ES-I3 (cell line): ENCODE data around the gene PMVK.

Experiments
- H3K36me3 ChIP-seq: 2 replicates; pipeline ENCODE4 v1.6.1; 2013; ENCODE audit warnings: mild to moderate bottlenecking, low read length, control low read depth, moderate library complexity; ENCODE audit not compliant: insufficient read depth
- H3K4me1 ChIP-seq: 2 replicates; pipeline ENCODE4 v1.6.1; 2013; ENCODE audit warnings: mild to moderate bottlenecking, control low read depth, low read length; ENCODE audit not compliant: insufficient read depth
- H3K9ac ChIP-seq: 2 replicates; pipeline ENCODE4 v1.6.1; 2013; ENCODE audit warnings: low read depth, mild to moderate bottlenecking, low read length, moderate library complexity
- H3K9me3 ChIP-seq: 2 replicates; pipeline ENCODE4 v1.6.1; 2013; ENCODE audit warnings: mild to moderate bottlenecking, low read length, moderate library complexity; ENCODE audit not compliant: control insufficient read depth, insufficient read depth

PMVK gene

DNA sequence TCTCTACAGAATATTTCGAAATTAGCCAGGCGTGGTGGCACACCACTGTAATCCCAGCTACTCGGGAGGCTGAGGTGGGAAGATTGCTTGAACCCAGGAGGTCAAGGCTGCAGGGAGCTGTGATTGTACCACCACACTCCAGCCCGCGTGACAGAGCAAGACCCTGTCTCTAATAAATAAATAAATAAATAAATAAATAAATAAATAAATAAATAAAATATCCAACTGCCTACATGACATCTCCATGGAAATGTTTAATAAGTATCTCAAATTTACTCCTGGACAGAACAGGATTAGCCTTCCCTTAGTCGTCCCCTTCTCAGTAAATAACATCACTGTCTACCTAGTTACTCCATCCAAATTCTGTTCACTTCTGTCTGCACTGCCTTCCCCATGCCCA is 37.5 kb downstream of the PMVK start:
- no peaks in the 10 kb centered on the region for H3K9me3 ChIP-seq
- no peaks in the 10 kb centered on the region for H3K36me3 ChIP-seq
- H3K4me1 ChIP-seq, result no peaks in the 10 kb centered on the region
- H3K9ac ChIP-seq, result no peak overlapping the region

DNA sequence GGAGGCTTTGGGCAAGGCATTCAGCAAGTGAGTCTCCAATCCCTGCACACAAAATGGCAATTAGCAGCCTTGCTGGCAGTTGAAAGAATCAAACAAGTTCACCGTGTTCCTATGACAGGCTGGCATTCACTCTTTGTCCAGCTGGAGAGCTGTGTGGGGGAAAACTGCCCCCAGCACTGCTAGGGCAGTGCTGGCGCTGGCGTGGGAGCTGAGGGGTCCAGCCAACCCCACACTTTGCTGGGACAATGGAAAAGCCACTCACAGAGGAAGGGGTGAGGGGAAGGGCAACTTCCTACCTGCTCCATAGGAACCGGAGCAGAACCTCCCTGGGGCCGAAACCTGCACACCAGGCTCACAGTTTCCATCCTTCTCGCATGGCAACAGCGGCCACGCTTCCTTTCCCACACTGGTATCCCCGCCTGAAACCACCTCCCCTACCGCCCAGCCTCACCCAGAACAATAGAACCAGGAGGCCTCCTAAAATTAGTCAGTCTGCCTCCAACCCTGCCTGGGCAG is 39.7 kb downstream of the PMVK start:
- H3K4me1 ChIP-seq, result no peaks in the 10 kb centered on the region
- no peaks in the 10 kb centered on the region for H3K36me3 ChIP-seq
- no peaks in the 10 kb centered on the region for H3K9me3 ChIP-seq
- no peak overlapping the region for H3K9ac ChIP-seq

DNA sequence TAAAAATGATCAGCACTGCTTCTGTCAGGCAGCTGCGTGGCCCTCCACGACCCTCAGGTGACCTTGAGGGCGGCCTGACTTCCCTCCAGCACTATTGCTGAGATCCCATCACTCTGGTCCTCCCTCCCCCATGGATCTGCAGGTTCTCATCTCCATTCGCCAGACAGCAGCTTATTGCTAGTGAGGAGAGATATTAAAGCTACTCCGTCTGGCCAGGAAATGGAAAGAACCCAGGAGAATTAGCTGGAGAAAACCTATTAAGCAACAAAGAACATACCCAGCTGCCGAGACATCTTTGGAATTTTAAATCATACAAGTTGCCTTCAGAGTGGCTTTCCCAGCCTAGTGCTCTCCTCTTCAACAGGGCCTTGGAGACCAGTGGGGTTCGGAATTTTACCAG is 40.7 kb downstream of the PMVK start:
- Histone ChIP-seq H3K36me3 (no peaks in the 10 kb centered on the region), H3K9me3 (no peaks in the 10 kb centered on the region), H3K9ac (no peak overlapping the region), H3K4me1 (no peaks in the 10 kb centered on the region)

DNA sequence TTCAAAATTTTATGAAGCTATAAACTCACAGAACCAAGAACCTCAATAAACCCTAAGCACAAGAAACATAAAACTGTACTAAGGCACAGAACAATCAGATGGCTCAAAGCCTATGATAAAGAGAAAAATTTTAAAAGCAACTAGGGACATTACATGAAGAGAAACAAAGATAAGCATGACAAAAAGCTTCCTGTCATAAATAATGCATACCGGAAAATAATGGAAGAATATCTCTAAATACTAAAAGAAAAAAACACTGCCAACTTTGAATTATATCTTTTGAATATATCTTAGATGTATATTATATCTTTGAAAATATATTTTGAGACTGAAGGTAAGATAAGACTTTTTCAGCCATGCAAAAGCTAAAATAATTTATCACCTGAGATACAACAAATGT is 45.1 kb downstream of the PMVK start:
- H3K9ac ChIP-seq, result no peak overlapping the region
- no peaks in the 10 kb centered on the region for H3K9me3 ChIP-seq
- H3K4me1 ChIP-seq, result no peaks in the 10 kb centered on the region
- no peaks in the 10 kb centered on the region for H3K36me3 ChIP-seq

DNA sequence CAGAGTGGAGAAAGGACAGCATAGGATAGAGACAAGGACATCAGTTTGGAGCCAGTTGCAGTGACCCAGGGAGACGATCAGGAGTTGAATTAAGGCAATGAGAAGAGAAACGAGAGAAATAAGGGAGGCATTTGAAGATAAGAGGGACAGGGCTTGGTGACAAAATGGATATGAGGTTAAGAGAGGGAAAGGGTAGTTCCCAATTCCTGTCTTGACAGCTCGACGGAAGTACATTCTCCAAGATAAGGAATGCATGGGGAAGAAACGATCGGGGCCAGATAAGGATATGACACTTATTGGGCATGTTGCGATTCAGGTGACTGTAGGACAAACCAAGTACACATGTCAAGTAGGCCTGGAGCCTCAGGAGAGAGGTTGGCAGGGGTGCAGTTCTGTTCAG is 47.8 kb downstream of the PMVK start:
- Histone ChIP-seq H3K9ac (no peak overlapping the region), H3K4me1 (no peaks in the 10 kb centered on the region), H3K36me3 (no peaks in the 10 kb centered on the region), H3K9me3 (no peaks in the 10 kb centered on the region)

DNA sequence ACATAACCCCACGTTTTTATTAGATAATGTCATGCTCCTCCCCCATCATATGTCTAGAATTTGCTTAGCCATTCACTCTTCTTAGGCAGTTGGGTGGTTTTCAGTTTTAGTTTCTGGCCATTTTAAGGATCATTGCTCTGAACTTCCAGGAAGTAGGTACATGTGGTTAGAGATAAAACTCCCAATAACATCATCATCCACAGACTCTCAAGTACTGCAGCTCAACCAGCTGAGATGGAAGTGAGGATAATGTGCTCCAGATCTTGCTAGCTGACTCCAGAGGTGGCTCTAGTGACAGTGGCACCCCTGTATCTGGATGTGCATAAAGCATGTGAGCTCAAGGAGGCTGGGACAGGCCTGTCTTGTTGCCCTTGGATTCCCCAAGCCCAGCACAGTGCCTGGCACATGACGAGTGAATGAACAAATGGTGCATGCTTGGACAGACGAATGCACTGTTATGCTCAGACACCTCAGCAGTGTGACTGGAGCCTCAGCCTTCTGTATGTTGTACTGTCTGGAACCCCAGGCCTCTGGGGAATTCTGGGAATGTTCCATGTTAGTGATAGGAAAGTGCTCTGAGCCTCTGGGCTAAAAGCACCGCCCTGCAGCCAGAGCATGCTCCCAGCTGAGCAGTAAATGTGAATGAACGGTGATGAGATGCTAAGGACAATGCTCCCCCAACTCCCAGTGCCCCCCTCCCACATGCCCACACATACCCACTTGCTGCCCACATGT is 50.1 kb downstream of the PMVK start:
- H3K4me1 ChIP-seq, result no peaks in the 10 kb centered on the region
- H3K9ac ChIP-seq, result no peak overlapping the region
- H3K9me3 ChIP-seq, result no peaks in the 10 kb centered on the region
- H3K36me3 ChIP-seq, result no peaks in the 10 kb centered on the region

DNA sequence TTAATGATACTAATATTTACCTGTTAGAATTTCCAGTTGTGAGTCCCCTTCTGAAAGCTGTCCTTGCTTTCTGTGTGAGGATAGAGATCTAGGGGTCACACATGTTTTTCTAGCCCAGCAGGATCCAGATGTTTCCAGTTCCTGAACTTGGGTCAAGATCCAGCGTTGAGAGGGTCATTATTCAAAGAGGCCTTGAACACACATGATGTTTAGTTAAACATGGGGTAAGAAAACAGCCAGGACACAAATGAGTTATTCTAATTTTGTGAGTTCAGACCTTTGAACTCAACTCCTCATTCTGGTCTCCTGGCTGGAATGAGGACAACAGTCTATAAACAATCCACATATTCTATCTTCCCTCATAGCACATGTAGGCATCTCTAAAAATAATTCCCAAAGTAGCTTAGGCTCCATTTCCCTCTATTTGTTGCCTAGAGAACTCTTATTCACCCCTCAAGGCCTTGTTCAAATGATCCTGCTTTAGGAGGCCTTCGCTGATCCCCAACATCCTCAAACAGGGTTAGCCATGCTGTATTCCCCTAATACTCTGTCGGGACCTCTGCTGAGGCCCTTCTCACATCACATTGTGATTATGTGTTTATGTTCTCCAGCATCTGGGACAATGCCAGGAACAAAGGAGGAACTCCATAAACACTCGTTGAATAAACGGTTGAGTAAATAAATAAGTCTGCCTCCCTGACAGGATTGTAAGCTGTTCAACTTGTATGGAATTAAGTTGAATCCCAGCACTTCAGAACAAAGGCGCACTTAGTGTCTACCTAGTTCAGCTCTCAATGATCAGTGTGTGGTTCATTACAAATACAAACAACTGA is 51.4 kb downstream of the PMVK start:
- H3K9ac ChIP-seq, result no peak overlapping the region
- no peaks in the 10 kb centered on the region for H3K9me3 ChIP-seq
- no peaks in the 10 kb centered on the region for H3K4me1 ChIP-seq
- no peaks in the 10 kb centered on the region for H3K36me3 ChIP-seq

DNA sequence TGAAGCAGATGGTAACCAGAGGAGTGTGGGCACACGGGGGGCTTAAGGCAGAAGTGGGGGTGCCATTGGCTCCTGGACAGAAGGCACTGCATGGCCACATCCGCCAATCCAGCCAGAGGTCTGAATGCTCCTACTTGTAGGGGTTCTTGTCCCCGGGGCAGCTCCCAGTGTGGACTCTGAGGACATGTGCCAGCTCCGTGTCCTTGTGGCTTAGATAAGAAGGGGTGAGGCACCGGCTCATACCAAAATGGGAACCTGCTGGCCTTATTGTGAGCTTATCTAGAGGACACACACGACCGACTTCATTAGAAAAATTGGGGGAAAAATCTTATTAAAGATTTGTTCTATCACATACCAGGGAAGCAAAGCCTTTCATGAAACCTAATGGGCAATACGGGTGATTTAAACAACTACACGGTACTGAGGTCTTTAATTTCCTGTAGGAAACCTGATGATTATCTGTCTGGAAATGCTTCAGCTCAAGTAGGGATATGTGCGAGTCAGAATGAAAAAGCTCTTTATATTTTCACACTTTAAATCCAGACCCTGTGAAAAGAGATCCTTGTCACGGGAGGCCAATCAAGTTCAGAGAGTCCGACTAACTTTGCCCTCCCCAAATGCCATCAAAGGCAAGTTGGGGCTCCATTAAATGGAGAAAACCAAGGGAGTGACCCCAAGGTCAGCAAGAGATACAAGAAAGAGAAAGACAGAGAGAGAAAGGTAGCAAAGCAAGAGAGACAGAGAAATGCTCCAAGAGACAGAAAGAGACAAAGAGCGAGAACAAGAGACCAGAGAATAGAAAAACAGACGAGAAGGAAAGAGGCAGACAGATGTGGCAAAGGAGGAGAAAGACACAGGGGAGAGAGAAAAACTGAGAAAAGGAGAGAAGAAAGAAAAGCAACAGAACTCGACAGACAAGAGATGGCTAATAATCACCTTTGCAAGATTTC is 52.3 kb downstream of the PMVK start:
- Histone ChIP-seq H3K9me3 (no peaks in the 10 kb centered on the region), H3K4me1 (no peaks in the 10 kb centered on the region), H3K36me3 (no peaks in the 10 kb centered on the region), H3K9ac (no peak overlapping the region)

DNA sequence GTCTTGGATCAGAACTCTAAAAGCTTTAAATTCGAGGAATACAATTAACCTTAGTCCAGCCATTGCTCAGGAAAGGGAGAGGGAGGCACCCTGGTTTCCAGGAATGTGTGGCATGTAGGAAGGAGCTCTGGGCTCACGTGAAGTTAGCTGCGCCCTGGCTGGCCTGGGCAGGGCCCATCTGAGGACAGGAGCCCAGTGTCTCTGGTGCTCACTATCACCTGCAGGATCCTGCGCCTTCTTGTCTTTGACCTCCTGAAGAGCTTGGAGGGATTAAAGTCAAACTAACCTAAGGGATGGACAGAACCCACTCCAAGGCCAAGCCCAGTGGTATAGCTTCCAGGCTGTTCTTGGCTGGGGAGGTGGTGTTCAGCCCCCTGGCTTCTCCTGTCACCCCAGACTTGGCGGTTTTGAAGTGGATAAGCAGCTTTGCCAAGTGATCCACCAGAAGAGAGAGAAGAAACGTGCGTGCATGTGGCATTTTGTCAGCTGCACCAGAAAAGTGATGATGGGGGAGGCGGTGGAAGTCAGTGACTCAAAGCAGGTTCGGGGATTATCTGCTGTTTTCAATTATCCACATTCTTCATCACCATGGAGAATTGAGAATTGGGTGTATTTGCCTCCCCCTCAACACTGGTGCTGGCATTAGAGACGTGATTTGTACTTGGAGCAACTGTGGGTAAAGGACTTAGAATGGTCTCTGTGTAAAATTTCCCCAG is 54.5 kb downstream of the PMVK start:
- no peaks in the 10 kb centered on the region for H3K4me1 ChIP-seq
- no peaks in the 10 kb centered on the region for H3K36me3 ChIP-seq
- no peak overlapping the region for H3K9ac ChIP-seq
- no peaks in the 10 kb centered on the region for H3K9me3 ChIP-seq

DNA sequence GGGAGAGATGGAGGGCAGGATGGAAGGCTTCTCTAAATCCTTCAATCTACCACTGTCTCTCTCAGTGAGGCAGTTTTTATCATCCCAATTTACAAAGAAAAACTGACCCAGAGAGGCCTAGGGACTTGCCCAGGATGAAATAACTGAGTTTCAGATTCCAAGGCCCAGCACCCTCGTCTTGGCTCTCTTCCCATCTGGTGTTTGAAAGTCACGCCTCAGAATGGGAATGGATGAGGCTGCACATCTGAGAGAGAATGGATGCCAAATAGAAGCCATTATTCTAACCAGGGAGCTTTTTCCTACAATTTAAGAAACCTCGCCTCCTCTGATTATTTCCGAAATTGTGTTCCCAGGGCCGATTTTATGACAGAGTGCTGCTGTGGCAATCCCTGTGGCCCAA is 55.8 kb downstream of the PMVK start:
- Histone ChIP-seq H3K9ac (no peak overlapping the region), H3K4me1 (no peaks in the 10 kb centered on the region), H3K36me3 (no peaks in the 10 kb centered on the region), H3K9me3 (no peaks in the 10 kb centered on the region)

DNA sequence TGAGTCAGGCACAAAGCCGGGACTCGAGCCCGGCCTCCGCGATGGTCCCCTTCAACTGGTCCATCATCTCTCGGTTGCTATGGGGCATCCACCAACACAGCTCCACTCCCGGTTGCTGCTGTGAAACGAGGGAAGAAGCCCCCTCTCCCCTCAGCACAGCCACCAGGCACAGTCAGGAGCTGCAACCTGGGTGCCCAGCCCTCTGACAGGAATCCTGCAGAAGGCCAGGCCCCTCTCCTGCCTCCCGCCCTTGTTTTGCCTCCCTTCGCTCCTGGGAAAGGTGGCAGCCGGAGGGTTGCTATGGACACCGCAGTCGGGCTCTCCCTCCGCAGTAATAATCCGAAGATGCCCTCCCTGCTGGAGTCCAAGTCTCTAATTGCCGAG is 57.5 kb downstream of the PMVK start:
- no peaks in the 10 kb centered on the region for H3K4me1 ChIP-seq
- H3K9ac ChIP-seq, result no peak overlapping the region

DNA sequence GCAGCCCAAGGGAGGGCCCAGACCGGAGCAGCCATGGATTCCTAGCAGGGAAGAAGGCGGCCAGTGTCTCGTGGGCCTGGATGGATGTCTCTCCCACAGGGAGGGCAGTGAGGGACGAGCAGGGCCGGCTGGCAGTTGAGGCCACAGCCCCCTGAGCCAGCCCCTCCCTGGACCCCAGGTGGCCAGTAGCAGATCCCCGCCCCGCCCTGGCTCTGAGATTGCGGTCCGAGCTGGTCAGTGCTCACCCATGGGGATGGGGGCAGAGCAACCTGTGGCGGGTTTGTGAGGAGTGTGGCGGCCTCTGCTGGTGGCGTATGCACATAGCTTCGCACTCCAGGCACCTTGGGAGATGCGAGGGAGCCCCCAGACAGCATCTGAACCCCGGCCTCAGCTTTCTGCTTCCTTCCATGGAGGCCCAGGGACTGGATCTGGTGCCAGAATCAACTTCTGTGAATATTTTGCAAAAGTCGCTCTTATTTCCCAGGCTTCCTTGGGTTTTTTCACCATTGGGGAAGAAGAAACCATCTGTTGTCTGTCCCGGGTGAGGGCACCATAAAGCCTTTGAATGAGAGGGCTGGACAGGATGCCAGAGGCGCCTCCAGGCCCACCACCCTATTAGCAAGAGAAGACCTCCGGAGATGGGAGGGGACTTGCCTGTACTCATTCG is 58.0 kb downstream of the PMVK start:
- Histone ChIP-seq H3K9me3 (no peaks in the 10 kb centered on the region), H3K36me3 (no peaks in the 10 kb centered on the region)

More for the DNA sequence above, 57.5 kb downstream of the PMVK start:
- no peaks in the 10 kb centered on the region for H3K36me3 ChIP-seq
- no peaks in the 10 kb centered on the region for H3K9me3 ChIP-seq

DNA sequence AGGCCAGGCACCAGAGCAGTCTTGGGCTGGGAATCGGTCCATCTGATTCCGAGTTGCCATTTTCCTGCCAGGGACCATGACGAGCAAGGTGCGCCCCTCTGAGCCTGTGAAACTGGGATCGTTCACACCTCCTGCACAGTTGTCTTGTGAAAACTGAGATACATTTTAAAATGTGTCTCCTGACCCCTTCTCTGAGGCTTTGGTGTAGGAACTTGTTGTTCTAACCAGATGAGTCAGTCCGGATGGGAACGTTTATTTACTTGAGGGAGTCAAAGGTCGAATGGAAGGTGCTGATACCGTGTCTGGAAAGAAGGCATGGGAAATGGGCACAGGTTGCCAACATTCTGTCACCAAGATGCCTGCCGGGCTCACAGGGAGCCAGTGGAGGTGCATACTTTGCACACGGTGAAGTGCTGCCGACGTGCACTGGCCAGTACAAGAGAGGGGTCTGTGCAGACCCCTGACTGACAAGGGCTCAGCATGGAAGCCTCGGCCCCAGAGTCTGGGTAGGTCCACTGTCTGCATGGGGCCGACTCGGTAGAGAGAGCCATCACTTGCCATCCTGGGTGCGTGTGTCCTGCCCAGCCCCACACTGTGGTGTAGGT is 59.0 kb downstream of the PMVK start:
- H3K9ac ChIP-seq, result no peak overlapping the region
- H3K36me3 ChIP-seq, result no peaks in the 10 kb centered on the region
- no peaks in the 10 kb centered on the region for H3K9me3 ChIP-seq
- H3K4me1 ChIP-seq, result no peaks in the 10 kb centered on the region

More for the DNA sequence above, 58.0 kb downstream of the PMVK start:
- Histone ChIP-seq H3K9ac (peak overlapping the region; percentile 2; the same call in 1 of the 2 replicates), H3K4me1 (no peaks in the 10 kb centered on the region)
